ENCODE results near the gene EN1.

EN1 gene

GRCh38 chr2:118822572-118822971 is 24.9 kb downstream of the EN1 start:
- DNase-seq (ENCODE audit: low read depth in 1 of 2, low spot score in 1 of 2) = no peak

- DNase-seq (ENCODE audit: low read depth in 1 of 2, low spot score in 1 of 2) = no peak
Measured at GRCh38 chr2:118822015-118822414, 25.4 kb downstream of the EN1 start.

GRCh38 chr2:118817469-118817868 is 30.0 kb downstream of the EN1 start:
- no peak for DNase-seq (ENCODE audit: low read depth in 1 of 2, low spot score in 1 of 2)

GRCh38 chr2:118816669-118817068 is 30.8 kb downstream of the EN1 start:
- DNase-seq (ENCODE audit: low read depth in 1 of 2, low spot score in 1 of 2) = no peak

DNA sequence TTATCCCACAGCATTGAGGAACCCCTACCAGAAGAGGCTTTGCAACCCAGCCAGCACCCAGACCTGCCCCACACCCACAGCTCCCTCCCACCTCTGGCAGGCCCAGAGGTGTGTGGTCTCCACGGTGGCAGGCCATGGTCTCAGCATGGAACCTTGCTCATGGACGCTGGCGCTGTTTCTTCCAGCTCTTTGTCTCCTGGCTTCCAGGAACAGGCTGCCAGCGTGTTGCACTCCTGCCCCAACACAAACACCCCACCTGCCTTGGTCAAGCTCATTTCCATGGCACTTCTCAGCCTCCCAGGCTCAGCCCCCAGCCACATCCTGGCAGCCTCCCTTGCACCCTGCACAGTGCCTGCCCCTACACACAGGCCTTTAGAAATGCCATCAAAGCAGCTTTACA is 31.7 kb downstream of the EN1 start:
- DNase-seq (ENCODE audit: low read depth in 1 of 2, low spot score in 1 of 2) = no peak

GRCh38 chr2:118815314-118815713 is 32.1 kb downstream of the EN1 start:
- no peak for DNase-seq (ENCODE audit: low read depth in 1 of 2, low spot score in 1 of 2)

DNA sequence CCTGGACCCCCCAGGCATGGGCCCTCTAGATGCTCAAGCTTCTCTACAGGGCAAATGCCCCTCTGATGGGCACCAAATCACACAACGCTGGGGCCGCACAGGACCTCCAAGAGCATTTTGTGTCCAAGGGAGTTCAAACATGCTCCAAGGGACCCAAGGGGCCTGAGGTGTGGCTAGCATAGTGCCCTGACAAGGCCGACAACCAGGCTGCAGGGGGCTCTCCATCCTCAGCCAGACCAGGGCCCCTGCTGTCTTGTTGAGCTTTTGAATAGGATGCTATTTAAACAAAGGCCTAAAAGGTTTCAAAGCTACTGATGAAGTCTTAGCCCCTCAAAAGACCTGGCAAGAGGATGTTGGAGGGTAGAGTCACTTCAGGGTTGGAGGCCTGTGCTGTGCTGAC is 33.1 kb downstream of the EN1 start:
- DNase-seq (ENCODE audit: low read depth in 1 of 2, low spot score in 1 of 2) = no peak

GRCh38 chr2:118813601-118814339 is 33.7 kb downstream of the EN1 start:
- DNase-seq (ENCODE audit: low read depth in 1 of 2, low spot score in 1 of 2) = no peak

DNA sequence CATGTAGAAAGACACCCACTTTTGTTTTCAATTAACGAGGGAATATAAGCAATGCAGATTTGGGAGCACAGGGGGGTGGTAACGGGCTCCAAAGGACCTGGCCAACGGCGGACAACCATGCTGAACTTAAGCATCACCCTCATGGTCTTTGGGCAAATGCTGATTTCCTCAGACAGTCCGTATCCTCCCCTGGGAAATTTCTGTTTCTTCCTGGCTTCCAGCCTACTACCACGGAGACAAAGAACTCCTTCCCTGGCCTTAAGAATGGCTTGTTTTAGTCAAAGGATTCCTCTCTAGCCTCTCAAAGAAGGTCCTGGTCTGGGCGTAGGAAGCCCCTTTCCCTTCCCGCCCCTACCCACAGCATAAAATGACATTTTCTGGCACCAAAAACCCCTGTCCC is 34.3 kb downstream of the EN1 start:
- no peak for DNase-seq (ENCODE audit: low read depth in 1 of 2, low spot score in 1 of 2)

DNA sequence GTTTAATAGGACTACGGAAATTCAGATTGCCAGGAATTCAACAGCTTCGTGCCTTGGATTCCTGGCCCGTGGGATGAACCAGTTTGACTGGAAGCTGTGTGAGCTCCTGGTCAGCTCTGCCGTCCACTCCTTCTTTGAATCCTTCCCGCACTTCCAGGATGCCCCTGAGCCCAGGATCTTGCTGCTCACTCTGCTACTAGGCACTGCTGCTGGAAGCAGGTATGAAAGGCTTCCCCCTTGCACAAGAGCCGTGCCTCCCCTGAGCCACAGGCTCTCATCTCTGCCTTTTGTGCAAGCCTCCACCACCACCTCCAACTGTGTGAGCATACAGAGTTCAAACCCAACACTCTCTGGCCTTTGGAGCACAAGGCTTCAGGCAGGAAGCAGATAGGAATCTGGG is 34.9 kb downstream of the EN1 start:
- no peak for DNase-seq (ENCODE audit: low read depth in 1 of 2, low spot score in 1 of 2)

DNA sequence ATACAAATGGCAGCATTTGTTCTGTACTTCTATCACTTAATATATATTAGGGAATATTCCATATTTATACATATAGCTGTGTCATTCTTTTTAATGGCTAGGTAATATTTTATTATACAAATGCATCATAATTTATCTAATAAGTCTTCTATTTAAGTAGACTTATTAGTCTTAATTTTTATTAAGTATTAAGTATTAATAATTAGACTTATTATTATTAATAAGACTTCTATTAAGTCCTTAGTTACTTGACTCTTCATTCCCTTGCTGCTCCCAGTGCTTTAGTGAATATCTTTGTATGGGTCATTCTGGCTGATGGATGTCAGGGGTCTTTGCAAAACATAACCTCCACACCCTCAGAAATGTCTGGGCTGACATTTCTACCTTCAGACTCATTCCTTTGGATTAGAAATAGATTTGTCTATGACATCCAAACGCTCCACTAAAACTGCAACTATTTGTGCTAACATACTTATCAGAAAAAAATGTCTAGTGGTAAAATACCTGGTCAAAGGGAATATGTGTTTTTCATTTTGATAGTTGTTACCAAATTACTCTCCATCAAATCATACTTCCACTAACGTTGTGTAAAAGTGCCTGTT is 35.8 kb downstream of the EN1 start:
- DNase-seq (ENCODE audit: low read depth in 1 of 2, low spot score in 1 of 2) = no peak

GRCh38 chr2:118810766-118811165 is 36.7 kb downstream of the EN1 start:
- no peak for DNase-seq (ENCODE audit: low read depth in 1 of 2, low spot score in 1 of 2)

- DNase-seq (ENCODE audit: low read depth in 1 of 2, low spot score in 1 of 2) = no peak
Measured at GRCh38 chr2:118808429-118808809, 39.0 kb downstream of the EN1 start.

- DNase-seq (ENCODE audit: low read depth in 1 of 2, low spot score in 1 of 2) = no peak
Measured at GRCh38 chr2:118807668-118808428, 39.6 kb downstream of the EN1 start.

DNA sequence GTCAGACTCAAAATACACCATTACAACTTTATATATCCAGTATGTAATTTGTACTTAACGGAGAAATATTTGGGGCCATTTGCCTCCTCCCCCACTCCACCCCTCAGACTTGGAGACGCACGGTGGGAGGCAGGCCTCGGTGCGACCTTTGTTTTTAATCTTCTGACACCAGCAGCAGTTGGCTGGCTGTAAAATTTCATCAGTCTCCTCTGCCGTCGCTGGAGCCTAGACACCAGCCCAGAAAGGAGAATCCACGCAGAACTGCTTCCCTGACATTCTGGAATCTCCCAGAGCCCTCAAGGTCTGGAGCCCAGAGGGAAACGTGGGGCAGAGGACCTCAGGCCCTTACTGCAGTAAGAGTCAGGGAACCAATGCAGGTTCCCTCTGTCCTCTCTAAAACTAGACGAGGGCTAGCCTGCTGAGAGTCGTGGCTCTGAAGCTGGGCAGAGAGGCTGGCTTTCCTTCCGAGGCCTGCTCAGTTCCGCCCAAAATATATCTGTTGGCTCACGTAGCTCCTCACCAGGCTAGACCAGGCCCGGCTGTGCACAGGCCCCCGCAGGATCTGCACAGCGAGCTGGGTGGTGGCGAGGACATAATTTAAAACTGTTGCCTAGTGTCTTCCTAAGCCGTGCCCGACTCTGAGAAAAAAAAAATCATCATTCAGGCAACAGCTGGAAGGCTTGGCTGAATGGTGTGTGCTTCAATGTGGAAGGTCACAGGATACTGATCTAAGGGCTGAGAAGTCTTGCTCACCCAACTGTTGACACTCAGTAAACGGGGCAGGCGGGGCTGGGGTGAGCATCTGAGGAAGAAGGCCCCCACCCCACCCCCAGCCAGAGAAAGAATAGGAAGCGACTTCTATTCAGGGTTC is 40.4 kb downstream of the EN1 start:
- DNase-seq (ENCODE audit: low read depth in 1 of 2, low spot score in 1 of 2) = no peak

DNA sequence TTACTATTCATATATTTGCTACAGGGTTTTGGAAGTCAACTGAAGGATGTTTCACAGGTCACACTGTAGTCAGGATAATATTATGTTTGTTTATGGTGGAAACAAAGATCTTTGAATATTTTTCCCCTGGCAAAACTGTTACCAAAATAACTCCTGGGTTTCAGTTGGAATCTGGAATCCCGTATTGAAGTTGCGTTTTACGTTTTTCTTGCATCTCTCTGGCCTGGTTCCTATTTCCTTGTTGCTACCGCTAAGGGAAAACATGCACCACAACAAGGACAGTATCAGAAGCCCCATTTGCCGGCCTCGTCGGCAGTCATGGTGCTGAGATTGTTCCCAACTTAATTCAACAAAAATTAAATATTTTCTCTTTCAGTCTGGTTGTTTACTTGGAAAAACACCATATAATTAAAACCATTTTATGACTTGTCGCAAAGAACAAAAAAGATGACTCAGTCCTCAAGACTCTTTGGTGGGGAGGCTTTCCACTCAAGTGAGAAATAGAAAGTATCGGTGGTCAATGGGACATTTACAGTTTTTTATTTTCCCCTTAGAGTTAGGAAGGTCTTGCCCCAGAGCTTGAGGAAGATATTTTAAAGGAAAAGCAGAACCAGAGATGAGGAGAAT is 42.3 kb downstream of the EN1 start:
- DNase-seq (ENCODE audit: low read depth in 1 of 2, low spot score in 1 of 2) = no peak

DNA sequence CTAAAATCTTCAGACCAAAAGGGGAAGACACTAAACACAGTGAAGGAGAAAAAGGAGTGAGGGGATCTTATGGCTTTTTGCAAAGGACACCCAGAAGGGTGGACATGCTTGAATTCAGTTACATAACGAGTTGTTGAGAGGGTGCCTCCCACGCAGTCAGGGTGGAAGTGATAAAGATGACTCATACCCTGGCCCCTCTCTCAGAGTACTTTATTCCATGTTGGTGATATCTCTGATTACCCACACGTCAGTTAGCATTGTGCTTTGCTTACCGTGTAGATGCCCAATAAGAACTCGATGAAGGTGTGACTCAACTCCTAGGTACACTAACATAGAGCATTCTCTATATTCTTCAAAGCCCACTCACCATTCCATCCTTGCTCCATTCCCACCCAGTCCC is 44.4 kb downstream of the EN1 start:
- DNase-seq (ENCODE audit: low read depth in 1 of 2, low spot score in 1 of 2) = no peak

DNA sequence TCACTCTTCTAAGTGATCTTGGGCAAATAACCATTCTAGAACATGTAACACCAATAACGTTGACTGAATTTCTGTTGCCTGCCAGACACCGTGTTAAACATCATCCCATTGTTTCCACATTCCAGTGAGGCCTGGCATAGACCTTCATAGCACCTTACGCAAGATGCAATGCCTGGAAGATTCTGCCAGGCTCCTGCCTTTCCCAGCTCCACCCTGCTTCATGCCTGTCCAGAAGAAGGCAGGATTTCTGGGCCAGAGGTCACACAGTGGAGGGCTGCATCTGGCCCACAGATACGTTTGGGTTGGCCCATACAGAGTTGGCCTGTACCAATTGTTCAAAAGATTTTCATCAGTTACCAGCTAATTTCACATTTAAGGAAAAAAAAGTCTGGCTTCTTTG is 46.3 kb downstream of the EN1 start:
- DNase-seq (ENCODE audit: low read depth in 1 of 2, low spot score in 1 of 2) = no peak

- DNase-seq (ENCODE audit: low read depth in 1 of 2, low spot score in 1 of 2) = no peak
Measured at GRCh38 chr2:118800736-118801135, 46.7 kb downstream of the EN1 start.

GRCh38 chr2:118794546-118794945 is 52.9 kb downstream of the EN1 start:
- DNase-seq (ENCODE audit: low read depth in 1 of 2, low spot score in 1 of 2) = no peak
